HG02970 (cell line): ENCODE measurements around the gene UBASH3A.

ENCODE experiments used
- ATAC-seq: cut with Tn5 transposase; IDR thresholded peaks from one replicate; pipeline ENCODE4 v1.9.1; 2021; ENCODE audit warnings: mild to moderate bottlenecking, moderate library complexity, moderate number of reproducible peaks; ENCODE audit not compliant: unreplicated experiment, low FRiP score

Gene UBASH3A

GRCh38 chr21:42388740-42389448, 14.8 kb upstream of the UBASH3A start:
- no peak for ATAC-seq

DNA sequence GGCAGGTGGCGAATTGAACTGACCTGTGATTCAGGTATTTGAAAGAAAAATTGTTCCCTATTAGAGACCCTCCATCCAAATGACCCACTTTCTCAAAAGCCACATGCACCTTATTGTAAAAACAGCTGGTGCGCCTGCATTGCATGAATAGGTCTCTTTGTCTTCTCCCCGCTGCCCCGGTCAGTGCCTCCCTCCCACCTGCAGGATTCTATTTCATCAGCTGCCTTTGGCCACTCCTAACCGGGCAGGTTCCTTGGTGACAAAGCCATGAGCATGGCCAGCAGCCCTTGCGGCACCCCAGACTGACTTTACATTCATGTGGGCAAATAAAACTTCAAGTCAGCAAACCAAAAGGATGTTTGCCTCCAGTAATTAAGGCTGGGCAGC, 14.3 kb upstream of the UBASH3A start:
- no peak for ATAC-seq

DNA sequence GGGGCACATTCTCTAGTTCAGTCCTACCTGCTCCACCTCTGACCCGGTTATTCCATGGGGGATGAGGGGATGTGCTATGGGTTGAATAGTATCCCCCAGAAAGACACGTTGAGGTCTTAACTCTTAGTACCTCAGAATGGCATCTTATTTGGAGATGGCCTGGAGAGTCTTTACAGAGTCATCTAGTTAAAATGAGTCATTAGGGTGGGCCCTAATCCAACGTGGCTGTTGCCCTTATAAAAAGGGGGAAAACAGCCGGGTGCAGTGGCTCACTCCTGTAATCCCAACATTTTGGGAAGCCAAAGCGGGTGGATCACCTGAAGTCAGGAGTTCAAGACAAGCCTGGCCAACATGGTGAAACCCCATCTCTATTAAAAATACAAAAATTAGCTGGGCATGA, 13.5 kb upstream of the UBASH3A start:
- ATAC-seq = no peak

GRCh38 chr21:42390696-42391095, 13.0 kb upstream of the UBASH3A start:
- ATAC-seq = no peak

DNA sequence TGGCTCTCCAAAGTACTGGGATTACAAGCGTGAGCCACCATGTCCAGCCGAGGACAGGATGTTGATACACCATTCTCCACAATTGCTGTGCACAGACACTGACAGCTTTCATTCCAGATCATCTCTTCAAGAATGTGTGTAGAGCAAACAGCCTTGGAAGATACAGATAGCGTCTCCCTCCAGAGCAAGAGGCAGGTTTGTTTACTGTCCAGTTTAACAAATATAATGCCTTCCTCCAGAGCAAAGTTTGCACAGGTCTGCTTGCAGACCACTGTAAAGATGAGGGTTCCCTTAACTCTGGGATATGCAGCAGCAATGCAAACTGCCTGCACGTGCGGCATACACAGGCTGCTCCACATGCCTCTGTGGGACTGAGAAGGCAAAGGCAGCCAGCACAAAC, 12.4 kb upstream of the UBASH3A start:
- no peak for ATAC-seq

GRCh38 chr21:42392731-42393442, 10.8 kb upstream of the UBASH3A start:
- ATAC-seq = peak; percentile 49

DNA sequence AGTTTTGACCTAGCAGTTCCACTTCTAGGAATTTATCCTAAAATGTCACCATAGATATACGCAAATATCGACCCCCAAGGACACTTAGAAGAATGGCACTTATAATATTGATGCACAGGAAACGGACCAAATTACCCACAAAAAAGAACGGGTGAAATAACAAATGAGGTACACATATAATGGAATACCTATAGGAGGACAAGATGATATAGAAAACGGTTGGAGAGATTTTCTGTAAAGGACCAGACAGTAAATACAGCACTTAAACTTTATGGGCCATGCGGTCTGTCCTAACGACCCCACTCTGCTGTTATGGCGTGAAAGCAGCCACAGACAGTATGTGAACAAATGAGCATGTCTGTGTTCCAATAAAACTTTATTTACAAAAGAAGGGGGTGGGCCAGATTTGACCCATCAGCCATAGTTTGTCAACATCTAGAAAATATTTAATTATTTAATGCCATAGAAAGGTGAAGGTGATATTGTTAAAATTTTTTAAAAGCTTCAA, 10.2 kb upstream of the UBASH3A start:
- no peak for ATAC-seq

DNA sequence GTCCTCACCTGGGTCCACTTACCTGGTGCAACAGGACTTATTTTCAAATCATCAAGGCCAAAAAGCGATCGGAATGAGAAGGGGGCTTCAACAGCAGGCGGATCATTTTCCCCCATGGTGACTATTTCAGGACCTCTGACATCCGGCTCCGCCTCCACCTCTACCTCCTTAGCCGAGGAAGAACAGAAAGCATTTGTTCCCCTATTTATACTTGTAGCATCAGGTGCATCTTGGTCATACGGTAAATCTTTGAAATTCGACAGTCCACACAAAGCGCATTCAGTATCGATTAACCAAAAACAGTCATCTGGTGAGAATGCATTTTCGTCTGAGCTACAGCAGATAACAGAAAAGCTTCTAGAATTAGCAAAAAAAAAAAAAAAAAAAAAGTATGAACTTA, 8.4 kb upstream of the UBASH3A start:
- no peak for ATAC-seq

DNA sequence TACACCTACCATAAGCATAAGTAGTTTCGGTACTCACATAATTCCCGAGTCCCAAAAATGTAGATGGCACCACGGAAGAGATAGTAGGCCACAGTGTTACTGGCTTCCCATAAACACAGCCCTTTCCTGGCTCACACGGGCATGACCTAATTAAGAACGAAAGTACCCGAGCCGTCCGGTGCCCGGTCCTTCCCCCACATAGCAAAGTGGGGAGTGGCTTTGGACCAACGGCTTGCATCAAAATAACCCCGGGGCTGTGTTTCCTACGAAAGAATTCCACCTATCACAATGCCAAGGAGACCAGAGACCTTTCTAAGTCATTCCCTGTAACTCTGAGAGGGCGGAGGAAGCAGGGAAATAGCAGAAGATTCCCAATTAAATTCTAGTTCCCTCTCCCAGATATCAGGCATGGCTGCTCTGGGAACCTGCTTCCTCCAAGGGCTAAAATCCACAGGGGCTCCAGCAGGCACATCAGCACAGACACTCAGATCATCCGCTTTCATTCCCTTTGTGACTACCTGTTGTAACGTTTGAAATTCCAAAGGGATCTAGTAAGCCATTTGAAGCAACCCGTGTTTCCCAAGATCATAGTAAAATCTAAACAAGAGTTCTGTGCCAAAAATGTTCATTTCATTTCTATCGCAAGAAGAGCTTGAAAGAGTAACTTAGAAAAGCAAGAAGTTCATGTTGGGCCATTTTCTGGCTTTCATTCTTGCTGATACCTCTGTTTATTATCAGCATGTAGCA, 7.6 kb upstream of the UBASH3A start, which contains the start of gene TMPRSS3:
TMPRSS3 (minus strand) TSS at position 148 of the 747 bp plus-strand sequence. CDS start 635 bp downstream, outside the sequence.
- ATAC-seq = no peak

GRCh38 chr21:42396799-42397745, 6.6 kb upstream of the UBASH3A start:
- ATAC-seq = no peak

DNA sequence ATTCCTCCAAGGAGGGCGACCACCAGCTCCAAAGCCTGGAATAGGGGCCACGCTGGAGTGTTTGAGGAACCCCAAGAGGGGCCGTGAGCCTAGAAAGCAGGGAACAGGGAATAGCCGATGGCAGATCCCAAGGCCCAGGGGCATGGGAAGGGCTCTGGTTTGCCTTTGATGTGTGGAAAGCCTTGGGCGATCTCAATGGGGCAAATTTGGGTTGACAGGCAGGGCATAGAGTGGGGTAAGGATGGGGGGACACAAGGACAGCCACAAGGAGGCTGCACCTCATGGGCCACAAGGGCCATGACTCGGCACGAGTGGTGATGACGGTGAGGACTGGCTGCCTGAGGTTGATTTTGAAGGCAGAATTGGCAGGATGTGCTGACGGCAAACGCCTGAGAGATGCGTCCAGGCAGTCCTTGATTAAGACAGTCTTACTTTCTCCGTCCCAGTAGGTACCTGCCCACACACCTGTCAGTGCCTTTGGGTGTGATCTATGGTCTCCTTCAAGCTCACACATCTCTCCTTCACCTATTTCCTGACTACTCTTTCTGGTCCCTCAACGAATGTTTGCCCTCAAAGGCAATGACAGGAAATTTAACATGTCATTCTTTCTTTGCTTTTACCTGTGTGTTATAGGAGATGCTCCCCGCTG, 5.8 kb upstream of the UBASH3A start:
- ATAC-seq = no peak

DNA sequence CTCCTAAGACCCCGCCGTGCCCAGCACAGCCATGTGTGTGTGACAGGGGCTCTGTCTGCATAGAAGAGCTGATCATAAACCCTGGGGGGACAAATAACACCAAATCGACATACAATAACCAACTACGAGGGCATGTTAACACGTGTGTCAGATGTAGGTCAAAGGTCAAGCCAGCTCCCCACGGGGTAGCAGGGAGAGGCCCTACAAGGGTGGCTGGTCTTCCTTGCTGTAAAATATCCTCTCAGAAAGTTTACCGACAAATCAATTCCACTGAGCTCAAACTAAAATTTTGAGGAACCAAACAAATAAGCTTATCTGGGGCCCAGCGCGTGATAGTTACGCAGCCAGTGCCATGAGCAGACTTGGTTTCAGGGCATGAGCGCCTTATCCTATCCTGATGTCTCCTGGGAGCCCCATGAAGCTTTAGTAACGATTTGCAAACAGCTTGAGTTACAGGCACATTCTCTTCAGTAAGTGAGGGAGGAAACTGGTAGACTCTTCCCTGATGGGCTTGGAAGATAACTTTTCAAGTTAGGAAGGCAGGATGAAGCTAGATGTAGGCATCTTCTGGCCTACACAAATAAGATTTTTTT, 5.2 kb upstream of the UBASH3A start:
- no peak for ATAC-seq

DNA sequence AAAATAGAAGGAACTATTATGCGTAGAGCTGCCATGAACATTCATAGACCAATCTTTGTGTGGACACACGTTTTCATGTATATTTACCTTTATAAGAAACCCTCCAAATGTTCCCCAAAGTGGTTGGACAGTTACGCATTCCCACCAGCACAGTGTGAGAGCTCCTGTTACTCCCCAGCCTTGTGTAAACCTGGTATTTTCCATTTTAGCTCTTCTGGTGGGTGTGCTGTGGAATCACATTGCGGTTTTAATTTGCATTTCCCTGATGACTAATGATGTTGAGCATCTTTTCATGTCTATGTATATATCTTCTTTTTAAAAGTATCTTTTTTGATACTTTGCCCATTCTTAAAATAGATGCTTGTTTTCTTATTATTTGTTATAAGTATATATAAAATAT, 3.2 kb upstream of the UBASH3A start:
- ATAC-seq = no peak

GRCh38 chr21:42401154-42401553, 2.5 kb upstream of the UBASH3A start:
- no peak for ATAC-seq

DNA sequence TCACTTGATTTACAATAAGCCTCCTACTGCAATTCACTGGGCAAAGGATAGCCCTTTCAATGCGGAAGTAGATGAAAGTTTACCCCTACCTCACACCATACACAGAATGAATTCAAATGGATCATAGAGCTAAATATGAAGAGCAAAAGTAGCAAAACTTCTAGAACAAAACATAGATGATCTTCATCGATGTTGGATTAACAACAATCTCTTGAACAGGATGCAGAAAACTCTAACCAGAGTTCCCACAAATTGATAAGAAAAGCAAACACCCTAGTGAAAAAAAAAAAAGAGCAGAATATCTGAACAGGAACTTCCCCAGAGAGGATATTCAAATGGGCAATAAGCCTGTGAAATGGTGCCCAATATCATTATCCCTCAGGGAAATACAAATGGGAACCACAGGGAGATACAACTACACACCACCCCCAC, 1.9 kb upstream of the UBASH3A start:
- ATAC-seq = no peak

GRCh38 chr21:42404539-42404938, 837 bp downstream of the UBASH3A start:
- no peak for ATAC-seq

DNA sequence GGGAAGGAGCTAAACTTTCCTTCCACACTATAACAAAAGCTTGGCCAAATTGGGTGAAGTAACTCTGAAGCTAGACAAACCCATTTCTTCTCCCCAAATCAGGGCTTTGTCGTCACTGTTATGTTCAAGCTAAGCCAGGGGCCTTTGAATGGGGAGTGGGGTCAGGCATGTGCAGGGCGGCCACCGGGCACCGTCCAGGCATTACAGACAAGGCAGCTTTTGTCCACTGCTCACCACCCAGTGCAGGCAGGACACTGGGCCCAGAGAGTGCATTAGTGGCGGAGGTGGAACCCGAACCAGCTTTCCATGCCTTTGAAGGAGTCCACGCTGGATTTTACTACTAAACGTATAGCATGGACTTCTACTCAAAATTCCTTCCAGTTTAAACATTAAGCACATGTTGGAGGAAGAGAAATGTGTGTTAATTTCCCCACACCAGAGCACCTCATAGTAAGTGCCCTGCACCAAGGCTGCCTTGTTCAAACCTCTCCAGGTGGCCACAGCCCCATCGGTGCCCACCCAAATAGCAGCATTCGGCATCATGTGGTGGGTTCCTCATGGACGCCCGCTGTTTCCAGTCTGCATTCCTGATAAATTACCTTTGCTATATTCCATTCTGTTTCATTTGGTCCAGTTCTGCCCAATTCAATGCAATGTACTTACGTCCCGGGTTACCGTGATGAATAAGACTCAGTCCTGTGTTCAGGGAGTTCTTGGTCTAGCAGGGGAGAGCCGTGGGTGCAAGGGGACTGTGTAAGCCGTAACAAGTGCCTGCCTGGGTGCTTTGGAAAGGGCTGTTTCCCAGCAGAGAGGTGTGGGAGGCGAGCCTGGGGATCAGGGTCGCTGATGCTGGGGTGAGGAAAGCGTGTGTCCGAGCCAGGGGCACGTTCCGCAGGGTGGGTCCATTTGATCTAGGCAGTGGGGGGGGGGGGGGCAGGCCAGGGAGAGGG, 1.6 kb downstream of the UBASH3A start:
- ATAC-seq = no peak

DNA sequence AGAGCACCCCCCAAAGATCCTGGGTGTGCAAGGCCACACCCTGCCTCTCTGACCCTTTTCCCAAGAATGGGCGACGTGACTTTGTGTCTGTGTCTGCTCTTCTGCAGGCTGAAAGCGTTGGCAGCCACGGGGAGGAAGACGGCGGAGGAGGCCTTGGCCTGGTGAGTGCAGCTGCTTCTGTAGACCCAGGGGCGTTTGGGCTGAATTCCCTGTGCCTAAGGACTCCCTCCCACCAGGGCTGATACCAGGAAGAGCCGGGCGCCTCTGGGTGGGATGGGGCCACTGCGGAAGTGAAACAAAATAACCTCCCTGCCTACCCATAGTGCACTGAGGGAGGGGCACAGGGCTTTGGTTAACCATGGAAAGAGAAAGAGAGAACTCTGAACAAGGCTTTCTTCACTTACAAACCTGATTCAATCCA, 2.5 kb downstream of the UBASH3A start:
- ATAC-seq = no peak
